Aorta (tissue), 5 donors: ENCODE results near the gene LRRC23. TPM values are rescaled to one million over a fixed set of nuclear protein-coding genes. Genes with fewer than 3 reads are reported as not detected.

Source experiments
- ATAC-seq: fragments of 200-7000 bp; cut with Tn5 transposase; one replicate; pipeline ENCODE4 v1.9.1; 2022; ENCODE audit warnings: moderate library complexity; ENCODE audit not compliant: low FRiP score
- DNase-seq, 2 donors: peaks; one replicate each; pipeline ENCODE4 v3.0.0-alpha.2; 2020
- H3K27ac ChIP-seq, 2 donors: one replicate each; pipeline ENCODE4 v1.5.1; 2013; ENCODE audit warnings: low read length in 2 of 2, mild to moderate bottlenecking in 2 of 2, moderate library complexity in 2 of 2, control low read depth in 1 of 2, inconsistent platforms in 1 of 2, low read depth in 1 of 2
- H3K27me3 ChIP-seq, 2 donors: one replicate each; pipeline ENCODE4 v1.6.1; 2013; ENCODE audit warnings: control low read depth in 1 of 2, low read length in 1 of 2, mild to moderate bottlenecking in 1 of 2, moderate library complexity in 1 of 2; ENCODE audit not compliant: insufficient read depth in 2 of 2, control insufficient read depth in 1 of 2
- H3K36me3 ChIP-seq, 2 donors: one replicate each; pipeline ENCODE4 v1.6.1; 2013; ENCODE audit warnings: control low read depth in 1 of 2, low read length in 1 of 2, mild to moderate bottlenecking in 1 of 2; ENCODE audit not compliant: insufficient read depth in 2 of 2, control insufficient read depth in 1 of 2
- H3K4me1 ChIP-seq, 2 donors: one replicate each; pipeline ENCODE4 v1.6.1; 2013; ENCODE audit warnings: low read length in 2 of 2, control low read depth in 1 of 2, mild to moderate bottlenecking in 1 of 2, moderate library complexity in 1 of 2; ENCODE audit not compliant: insufficient read depth in 2 of 2, control insufficient read depth in 1 of 2
- H3K4me3 ChIP-seq, 2 donors: one replicate each; pipeline ENCODE4 v1.5.1; 2013; ENCODE audit warnings: low read length in 2 of 2, control low read depth in 1 of 2, mild to moderate bottlenecking in 1 of 2
- H3K9me3 ChIP-seq: one replicate; pipeline ENCODE4 v1.6.1; 2013; ENCODE audit warnings: mild to moderate bottlenecking, low read length; ENCODE audit not compliant: control insufficient read depth
- WGBS, 2 donors: extraction: QIAGEN DNeasy Blood & Tissue Kit; methylation state at CpG; one replicate each; pipeline ENCODE4 v1.1.7; 2013; 5-methylcytosine and 5-hydroxymethylcytosine counted together
- intact Hi-C, 2 donors: fragments of 100-400 bp; cut with DNase I; formaldehyde crosslinking; loops; one replicate each; pipeline versions ENCODE4 v1.14.2 to v1.15.0; 2022
- polyA plus RNA-seq, 2 donors: library from polyadenylated mRNA; stranded (reverse); fragments of 200-250 nt; gene quantifications; one replicate each; pipeline ENCODE4 v1.2.3, GENCODE V29; 2013
- total RNA-seq, 2 donors: library from RNA; stranded (reverse); fragmentation: NEBNext Ultra II Directional; extraction: Animal tissue kit (Norgen Biotek cat#: 25700); gene quantifications; one replicate each; pipeline ENCODE4 v1.2.1, GENCODE V29; 2021
- donor health status: healthy with polysubstance abuse.
- donor health status: Bipolar disorder and iron deficiency.
- donor health status: DM: no; HTN: no; CAD: no.
- donor health status: DM: no; HTN: no; CAD: no.
- donor health status: DM: yes; HTN: yes; CAD: no.

The LRRC23 gene
- total and polyA plus RNA-seq, 4 donors, result 5.3 to 20.8 (median 14.0) TPM

DNA sequence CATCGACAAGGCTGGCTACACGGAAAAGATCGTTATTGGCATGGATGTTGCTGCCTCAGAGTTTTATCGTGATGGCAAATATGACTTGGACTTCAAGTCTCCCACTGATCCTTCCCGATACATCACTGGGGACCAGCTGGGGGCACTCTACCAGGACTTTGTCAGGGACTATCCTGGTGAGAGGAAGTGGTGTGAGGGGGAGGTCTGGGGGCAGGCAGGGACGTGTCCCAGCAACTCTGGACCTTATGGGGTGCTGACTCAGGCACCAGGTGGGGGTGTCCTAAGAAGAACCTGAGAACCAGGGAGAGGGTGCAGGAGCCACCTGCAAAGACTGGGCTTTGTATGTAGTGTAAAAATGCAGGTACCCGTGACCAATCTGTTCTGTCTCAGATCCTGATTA lies 15.0 kb downstream of the LRRC23 start:
- H3K27ac ChIP-seq, result no peak overlapping the region
- ATAC-seq (no peak), DNase-seq (peak; percentile 27 to 31)
- WGBS, 2 donors, result 70 to 71% methylated on average over 7 of the region's 7 CpGs
- intact Hi-C loops, result no loop called here
- H3K27me3 ChIP-seq, result no peaks in the 10 kb centered on the region
- H3K4me1 ChIP-seq, result no peaks in the 10 kb centered on the region
- H3K9me3 ChIP-seq, result no peaks in the 10 kb centered on the region
- H3K36me3 ChIP-seq, result no peaks in the 10 kb centered on the region
- no peak overlapping the region for H3K4me3 ChIP-seq

- H3K4me3 ChIP-seq, result no peak overlapping the region
- DNase-seq (peak; percentile 18 to 52), ATAC-seq (no peak)
- no peak overlapping the region for H3K27ac ChIP-seq
- H3K9me3 ChIP-seq, result no peaks in the 10 kb centered on the region
- 77 to 80% methylated on average over 7 of the region's 7 CpGs for WGBS, 2 donors
- intact Hi-C loops, result no loop called here
- no peaks in the 10 kb centered on the region for H3K36me3 ChIP-seq
- no peaks in the 10 kb centered on the region for H3K27me3 ChIP-seq
- H3K4me1 ChIP-seq, result no peaks in the 10 kb centered on the region
Observed at GRCh38 chr12:6921539-6921938, 16.9 kb downstream of the LRRC23 start.

GRCh38 chr12:6921996-6922946 lies 17.6 kb downstream of the LRRC23 start:
- no peaks in the 10 kb centered on the region for H3K4me1 ChIP-seq
- no peaks in the 10 kb centered on the region for H3K27me3 ChIP-seq
- no peak overlapping the region for H3K27ac ChIP-seq
- WGBS, 2 donors, result 74% methylated on average over 9 of the region's 9 CpGs
- DNase-seq (peak; percentile 48 to 71), ATAC-seq (no peak)
- H3K4me3 ChIP-seq, result no peak overlapping the region
- H3K9me3 ChIP-seq, result no peaks in the 10 kb centered on the region
- intact Hi-C loops, result no loop called here
- H3K36me3 ChIP-seq, result no peaks in the 10 kb centered on the region

DNA sequence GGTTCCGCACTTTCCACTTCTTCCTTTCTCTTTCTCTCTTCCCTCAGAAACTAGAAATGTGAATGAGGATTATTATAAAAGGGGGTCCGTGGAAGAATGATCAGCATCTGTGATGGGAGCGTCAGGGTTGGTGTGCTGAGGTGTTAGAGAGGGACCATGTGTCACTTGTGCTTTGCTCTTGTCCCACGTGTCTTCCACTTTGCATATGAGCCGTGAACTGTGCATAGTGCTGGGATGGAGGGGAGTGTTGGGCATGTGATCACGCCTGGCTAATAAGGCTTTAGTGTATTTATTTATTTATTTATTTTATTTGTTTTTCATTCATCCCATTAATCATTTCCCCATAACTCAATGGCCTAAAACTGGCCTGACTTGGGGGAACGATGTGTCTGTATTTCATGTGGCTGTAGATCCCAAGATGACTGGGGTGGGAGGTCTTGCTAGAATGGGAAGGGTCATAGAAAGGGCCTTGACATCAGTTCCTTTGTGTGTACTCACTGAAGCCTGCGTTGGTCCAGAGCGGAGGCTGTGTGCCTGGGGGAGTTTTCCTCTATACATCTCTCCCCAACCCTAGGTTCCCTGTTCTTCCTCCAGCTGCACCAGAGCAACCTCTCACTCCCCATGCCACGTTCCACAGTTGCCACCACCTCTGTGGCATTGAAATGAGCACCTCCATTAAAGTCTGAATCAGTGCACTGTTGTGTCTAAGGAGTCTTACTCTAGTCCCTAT lies 18.5 kb downstream of the LRRC23 start:
- Histone ChIP-seq H3K27ac (no peak overlapping the region), H3K9me3 (no peaks in the 10 kb centered on the region), H3K27me3 (no peaks in the 10 kb centered on the region), H3K4me1 (no peaks in the 10 kb centered on the region), H3K4me3 (no peak overlapping the region), H3K36me3 (no peaks in the 10 kb centered on the region)
- intact Hi-C loops, result no loop called here
- DNase-seq (peak; percentile 27 to 39), ATAC-seq (no peak)
- 73 to 75% methylated on average over 10 of the region's 10 CpGs for whole genome bisulfite sequencing, 2 donors

DNA sequence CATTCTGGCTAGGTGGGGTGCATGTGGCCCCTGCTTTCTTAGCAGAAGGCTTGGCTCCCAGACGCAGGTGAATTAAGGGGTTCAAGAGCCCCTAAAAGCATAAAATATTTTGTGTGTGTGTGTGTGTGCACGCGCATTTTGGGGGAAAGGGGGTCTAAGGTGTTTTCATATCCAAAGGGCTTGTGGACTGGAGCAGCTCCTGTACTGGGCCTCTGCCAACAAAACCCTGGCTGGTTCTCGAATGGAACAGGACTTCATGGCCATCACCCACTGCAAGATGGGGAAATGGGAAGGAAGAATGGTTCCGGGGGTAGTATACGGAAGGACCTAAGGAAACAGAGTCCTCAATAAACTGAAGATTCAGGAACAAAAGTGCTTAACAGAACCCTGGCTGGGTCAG lies 19.2 kb downstream of the LRRC23 start:
- Histone ChIP-seq H3K27me3 (no peaks in the 10 kb centered on the region), H3K36me3 (no peaks in the 10 kb centered on the region), H3K27ac (no peak overlapping the region), H3K4me1 (no peaks in the 10 kb centered on the region), H3K4me3 (no peak overlapping the region), H3K9me3 (no peaks in the 10 kb centered on the region)
- 33 to 39% methylated on average over 6 of the region's 6 CpGs for WGBS, 2 donors
- ATAC-seq, result no peak
- intact Hi-C loops, result loop anchor here (2.0 kb wide), 1 partner anchor 41 kb away; no protein-coding TSS in a partner anchor
- peak; percentile 46 to 49 for DNase-seq

DNA sequence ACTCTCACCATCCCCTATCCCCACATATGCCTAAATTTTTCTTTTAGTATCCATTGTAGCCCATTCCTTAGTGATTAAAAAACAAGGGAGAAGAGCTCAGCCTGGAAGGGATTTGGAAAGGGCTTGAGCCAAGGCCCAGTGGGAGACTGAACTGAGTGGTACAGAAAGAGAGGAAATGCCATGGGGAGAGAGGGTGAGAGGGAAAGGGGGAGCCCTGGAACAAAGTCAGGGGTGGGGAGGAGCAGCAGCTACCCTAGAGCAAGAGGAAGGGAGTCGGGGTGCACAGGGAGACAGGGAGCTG lies 20.6 kb downstream of the LRRC23 start:
- Histone ChIP-seq H3K9me3 (no peaks in the 10 kb centered on the region), H3K27ac (peak overlapping the region; percentile 68 to 94), H3K4me3 (no peak overlapping the region), H3K4me1 (no peaks in the 10 kb centered on the region), H3K27me3 (no peaks in the 10 kb centered on the region), H3K36me3 (no peaks in the 10 kb centered on the region)
- intact Hi-C loops, result loop anchor here (2.0 to 5.0 kb wide), 2 partner anchors 40 to 58 kb away; partner anchors contain the start of gene TPI1 (in 1 of the 2)
- ATAC-seq (no peak), DNase-seq (no peak)
- 0 to 8% methylated on average over 1 of the region's 1 CpG for WGBS, 2 donors

DNA sequence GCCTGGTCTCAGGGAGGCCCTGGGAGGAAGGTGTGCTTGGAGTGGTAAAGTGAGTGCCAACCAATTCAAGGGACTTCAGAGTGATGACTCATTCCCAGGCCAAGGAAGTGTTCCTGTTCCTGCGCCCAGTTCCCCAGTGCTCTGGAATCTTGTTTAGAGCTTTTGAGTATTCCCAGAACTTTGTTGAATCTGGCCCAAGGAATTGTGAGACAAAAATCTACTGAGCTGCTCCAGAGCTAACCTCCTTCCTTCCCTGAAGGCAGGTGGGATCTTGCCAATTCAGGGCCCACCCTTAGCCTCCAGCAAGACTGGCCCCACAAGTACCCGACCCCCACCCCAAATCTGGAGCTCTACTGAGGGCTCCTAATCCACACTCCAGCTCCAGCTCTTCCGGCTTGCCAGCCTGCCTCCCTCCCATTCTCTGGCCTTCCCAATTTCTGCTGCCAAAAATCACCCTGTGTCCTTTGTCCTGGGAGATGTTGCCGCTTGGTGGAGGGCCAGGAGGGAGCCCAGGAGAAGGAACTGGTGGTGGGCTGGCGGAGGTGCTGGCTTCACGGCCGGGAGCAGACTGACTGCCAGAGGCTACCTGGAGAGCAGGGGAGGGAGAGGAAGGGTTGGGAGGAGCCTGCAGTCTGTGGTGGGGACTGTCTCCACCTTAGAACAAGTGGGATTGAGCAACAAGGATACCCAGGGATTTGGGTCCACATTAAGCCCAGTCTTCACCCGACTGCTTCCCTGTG lies 21.1 kb downstream of the LRRC23 start:
- intact Hi-C loops, result loop anchor here (2.0 to 5.0 kb wide), 2 partner anchors 39 to 58 kb away; partner anchors contain the start of gene TPI1 (in 1 of the 2)

DNA sequence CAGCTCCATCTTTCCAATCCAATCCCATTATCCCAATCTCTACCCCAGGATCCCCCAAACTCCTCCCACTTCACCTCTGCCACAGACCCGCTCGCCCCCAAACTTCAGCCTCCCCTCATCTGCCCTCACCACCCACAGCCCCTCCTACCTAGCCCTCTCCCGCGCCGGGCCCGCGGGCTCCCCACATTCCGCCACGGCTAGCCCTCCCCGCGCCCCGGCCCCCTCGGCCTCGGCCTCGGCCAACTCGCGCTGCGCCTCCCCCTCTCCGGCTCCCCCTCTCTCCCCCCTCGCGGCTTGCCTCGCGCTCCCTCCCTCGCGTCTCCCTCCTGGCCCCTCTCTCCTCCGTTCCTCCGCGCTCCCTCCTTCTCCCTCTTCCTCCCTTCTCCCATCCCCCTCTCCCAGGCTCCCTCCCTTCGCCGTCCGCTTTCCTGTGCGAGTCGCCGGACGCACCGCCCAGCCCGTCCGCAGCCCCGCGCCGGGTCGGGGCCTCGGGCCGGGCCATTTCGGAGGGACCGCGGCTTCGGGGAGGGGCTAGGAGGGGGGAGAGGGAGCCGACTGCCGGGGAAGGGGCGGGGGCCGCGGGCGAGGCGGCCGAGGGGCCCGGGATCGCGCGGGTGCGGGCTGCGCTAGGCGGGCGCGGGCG lies 22.9 kb downstream of the LRRC23 start, which contains the start of gene ATN1:
Gene ATN1 (plus strand): TSS at position 581 of the 643 bp plus-strand sequence. CDS start 6,043 bp downstream, outside the sequence.
- Histone ChIP-seq H3K27me3 (no peaks in the 10 kb centered on the region), H3K27ac (peak within 1 kb of the TSS; percentile 96), H3K36me3 (no peaks in the 10 kb centered on the region), H3K9me3 (no peaks in the 10 kb centered on the region), H3K4me1 (no peaks in the 10 kb centered on the region), H3K4me3 (peak within 1 kb of the TSS; percentile 97 to 99)
- DNase-seq (peak; percentile 93 to 95), ATAC-seq (peak; percentile 71)
- 0 to 1% methylated on average over 39 to 66 of the region's 66 CpGs for WGBS, 2 donors
- intact Hi-C loops, result loop anchor here in 1 of 2 donors (5.0 kb wide), 1 partner anchor 60 kb away; the partner anchor contains the start of gene TPI1

More for the DNA sequence above, 21.1 kb downstream of the LRRC23 start:
- Histone ChIP-seq H3K27ac (peak overlapping the region; percentile 96), H3K9me3 (no peaks in the 10 kb centered on the region), H3K27me3 (no peaks in the 10 kb centered on the region), H3K4me1 (no peaks in the 10 kb centered on the region), H3K4me3 (peak overlapping the region; percentile 4 to 28), H3K36me3 (no peaks in the 10 kb centered on the region)
- ATAC-seq, result peak; percentile 83
- DNase-seq, result peak; percentile 81 to 89
- 0 to 4% methylated on average over 8 of the region's 8 CpGs for WGBS, 2 donors
